ENCODE measurements around the gene RNASEH2C.
"Not testable (repeated sequence)": the region's sequence is repeated elsewhere in the genome, so short reads cannot be mapped to it uniquely, and the experiment has no call there.

RNASEH2C gene

GRCh38 chr11:65720211-65720934 lies at the start of gene RNASEH2C:
TSS of gene RNASEH2C (minus strand) at chr11:65720798. CDS start at chr11:65720758, 40 bp downstream.
- DNase-seq: peak; percentile 89

GRCh38 chr11:65767806-65768205 lies 47.2 kb upstream of the RNASEH2C start:
- not testable (repeated sequence) for DNase-seq

GRCh38 chr11:65767406-65767805 lies 46.8 kb upstream of the RNASEH2C start:
- DNase-seq: no peak

GRCh38 chr11:65766535-65766934 lies 45.9 kb upstream of the RNASEH2C start:
- peak; percentile 24 for DNase-seq

- no peak for DNase-seq
Measured at GRCh38 chr11:65764434-65764833, 43.8 kb upstream of the RNASEH2C start.

- DNase-seq: not testable (repeated sequence)
Measured at GRCh38 chr11:65762816-65763215, 42.2 kb upstream of the RNASEH2C start.

GRCh38 chr11:65762169-65762568 lies 41.6 kb upstream of the RNASEH2C start:
- DNase-seq: not testable (repeated sequence)

GRCh38 chr11:65745049-65745448 lies 24.5 kb upstream of the RNASEH2C start:
- DNase-seq: no peak

GRCh38 chr11:65744699-65745042 lies 24.1 kb upstream of the RNASEH2C start:
- no peak for DNase-seq

- DNase-seq: peak; percentile 49
Measured at GRCh38 chr11:65744026-65744698, 23.6 kb upstream of the RNASEH2C start.

GRCh38 chr11:65743681-65744025 lies 23.1 kb upstream of the RNASEH2C start:
- no peak for DNase-seq

GRCh38 chr11:65742353-65742752 lies 21.8 kb upstream of the RNASEH2C start:
- no peak for DNase-seq

- no peak for DNase-seq
Measured at GRCh38 chr11:65741185-65741584, 20.6 kb upstream of the RNASEH2C start.

GRCh38 chr11:65739022-65739421 lies 18.4 kb upstream of the RNASEH2C start:
- no peak for DNase-seq

- no peak for DNase-seq
Measured at GRCh38 chr11:65736810-65737209, 16.2 kb upstream of the RNASEH2C start.

GRCh38 chr11:65735111-65735510 lies 14.5 kb upstream of the RNASEH2C start:
- DNase-seq: peak; percentile 91

GRCh38 chr11:65730461-65730860 lies 9.9 kb upstream of the RNASEH2C start:
- no peak for DNase-seq

- DNase-seq: no peak
Measured at GRCh38 chr11:65727865-65728264, 7.3 kb upstream of the RNASEH2C start.

- DNase-seq: peak; percentile 39
Measured at GRCh38 chr11:65726660-65727059, 6.1 kb upstream of the RNASEH2C start.

- DNase-seq: no peak
Measured at GRCh38 chr11:65722261-65722660, 1.7 kb upstream of the RNASEH2C start.

- peak; percentile 45 for DNase-seq
Measured at GRCh38 chr11:65719871-65720210, 757 bp downstream of the RNASEH2C start.

GRCh38 chr11:65718964-65719492 lies 1.6 kb downstream of the RNASEH2C start:
- no peak for DNase-seq

GRCh38 chr11:65718531-65718930 lies 2.1 kb downstream of the RNASEH2C start:
- no peak for DNase-seq

- no peak for DNase-seq
Measured at GRCh38 chr11:65717906-65718305, 2.7 kb downstream of the RNASEH2C start.
